Measurements from ENCODE around the gene IFI44. TPM values are rescaled to one million over a fixed set of nuclear protein-coding genes. Genes with fewer than 3 reads are reported as not detected.

Gene IFI44
- total and polyA plus RNA-seq, 4 donors: 5.9 to 17.9 (median 9.7) TPM

DNA sequence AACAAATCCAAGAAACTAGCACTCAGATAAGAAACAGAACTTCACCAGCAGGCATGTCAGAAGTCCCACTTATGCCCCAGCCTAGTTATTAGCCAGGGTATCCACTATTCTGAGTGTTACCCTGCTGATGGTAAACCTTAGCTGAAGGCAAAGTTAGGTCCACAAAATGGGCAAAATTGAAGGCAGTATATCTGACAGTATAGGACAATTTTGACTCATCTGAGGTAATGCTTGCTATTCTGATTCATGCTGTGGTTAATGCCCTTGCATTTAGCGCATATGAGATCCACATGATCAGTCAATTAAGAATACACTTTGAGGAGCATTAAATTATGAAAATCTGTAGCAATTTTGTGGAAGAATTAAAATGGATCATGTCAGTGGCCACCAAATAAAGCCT, 15.1 kb downstream of the IFI44 start:
- no peak for DNase-seq (ENCODE audit: low spot score)
- WGBS: 97% methylated on average over 1 of the region's 1 CpG
- Histone ChIP-seq H3K9ac (ENCODE audit: low read depth in 1 of 2, low read length in 2 of 2) (no peak overlapping the region), H3K27ac (ENCODE audit: low read depth in 1 of 2, low read length in 2 of 2) (no peak overlapping the region), H3K9me3 (ENCODE audit: control insufficient read depth in 4 of 4, low read length in 3 of 4) (no peaks in the 10 kb centered on the region), H3K4me3 (ENCODE audit: low read depth in 1 of 3, low read length in 3 of 3) (no peak overlapping the region), H3K27me3 (ENCODE audit: control insufficient read depth in 4 of 4, insufficient read depth in 4 of 4, low read length in 3 of 4) (no peaks in the 10 kb centered on the region), H3K4me1 (ENCODE audit: control insufficient read depth in 4 of 4, insufficient read depth in 4 of 4, low read length in 3 of 4) (no peaks in the 10 kb centered on the region), H3K36me3 (ENCODE audit: control insufficient read depth in 4 of 4, insufficient read depth in 3 of 4, low read depth in 1 of 4, low read length in 3 of 4) (peaks cover 0 to 26% (median 15%) of the 10 kb centered on the region in 4 donors)
- TF ChIP-seq RAD21 (IDR thresholded peaks at IDR 0.05) (no peak), HNF4G (IDR thresholded peaks at IDR 0.05) (no peak), NR2F2 (IDR thresholded peaks at IDR 0.05) (no peak), SP1 (IDR thresholded peaks at IDR 0.05) (no peak), FOXA2 (IDR thresholded peaks at IDR 0.05) (no peak), TAF1 (conservative IDR thresholded peaks at IDR 0.05) (no peak), RXRA (IDR thresholded peaks at IDR 0.05) (no peak), GABPA (IDR thresholded peaks at IDR 0.05 in 1 of 2, conservative IDR thresholded peaks at IDR 0.05 in 1 of 2) (no peak), HNF4A (conservative IDR thresholded peaks at IDR 0.05) (no peak), EGR1 (IDR thresholded peaks at IDR 0.05; ENCODE audit: low read depth in 2 of 2) (no peak), JUND (IDR thresholded peaks at IDR 0.05) (no peak), YY1 (IDR thresholded peaks at IDR 0.05) (no peak), FOXA1 (IDR thresholded peaks at IDR 0.05) (no peak)
- TF ChIP-seq, protein P1, sequence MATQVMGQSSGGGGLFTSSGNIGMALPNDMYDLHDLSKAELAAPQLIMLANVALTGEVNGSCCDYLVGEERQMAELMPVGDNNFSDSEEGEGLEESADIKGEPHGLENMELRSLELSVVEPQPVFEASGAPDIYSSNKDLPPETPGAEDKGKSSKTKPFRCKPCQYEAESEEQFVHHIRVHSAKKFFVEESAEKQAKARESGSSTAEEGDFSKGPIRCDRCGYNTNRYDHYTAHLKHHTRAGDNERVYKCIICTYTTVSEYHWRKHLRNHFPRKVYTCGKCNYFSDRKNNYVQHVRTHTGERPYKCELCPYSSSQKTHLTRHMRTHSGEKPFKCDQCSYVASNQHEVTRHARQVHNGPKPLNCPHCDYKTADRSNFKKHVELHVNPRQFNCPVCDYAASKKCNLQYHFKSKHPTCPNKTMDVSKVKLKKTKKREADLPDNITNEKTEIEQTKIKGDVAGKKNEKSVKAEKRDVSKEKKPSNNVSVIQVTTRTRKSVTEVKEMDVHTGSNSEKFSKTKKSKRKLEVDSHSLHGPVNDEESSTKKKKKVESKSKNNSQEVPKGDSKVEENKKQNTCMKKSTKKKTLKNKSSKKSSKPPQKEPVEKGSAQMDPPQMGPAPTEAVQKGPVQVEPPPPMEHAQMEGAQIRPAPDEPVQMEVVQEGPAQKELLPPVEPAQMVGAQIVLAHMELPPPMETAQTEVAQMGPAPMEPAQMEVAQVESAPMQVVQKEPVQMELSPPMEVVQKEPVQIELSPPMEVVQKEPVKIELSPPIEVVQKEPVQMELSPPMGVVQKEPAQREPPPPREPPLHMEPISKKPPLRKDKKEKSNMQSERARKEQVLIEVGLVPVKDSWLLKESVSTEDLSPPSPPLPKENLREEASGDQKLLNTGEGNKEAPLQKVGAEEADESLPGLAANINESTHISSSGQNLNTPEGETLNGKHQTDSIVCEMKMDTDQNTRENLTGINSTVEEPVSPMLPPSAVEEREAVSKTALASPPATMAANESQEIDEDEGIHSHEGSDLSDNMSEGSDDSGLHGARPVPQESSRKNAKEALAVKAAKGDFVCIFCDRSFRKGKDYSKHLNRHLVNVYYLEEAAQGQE (IDR thresholded peaks at IDR 0.05): no peak
- TF ChIP-seq, protein P2, sequence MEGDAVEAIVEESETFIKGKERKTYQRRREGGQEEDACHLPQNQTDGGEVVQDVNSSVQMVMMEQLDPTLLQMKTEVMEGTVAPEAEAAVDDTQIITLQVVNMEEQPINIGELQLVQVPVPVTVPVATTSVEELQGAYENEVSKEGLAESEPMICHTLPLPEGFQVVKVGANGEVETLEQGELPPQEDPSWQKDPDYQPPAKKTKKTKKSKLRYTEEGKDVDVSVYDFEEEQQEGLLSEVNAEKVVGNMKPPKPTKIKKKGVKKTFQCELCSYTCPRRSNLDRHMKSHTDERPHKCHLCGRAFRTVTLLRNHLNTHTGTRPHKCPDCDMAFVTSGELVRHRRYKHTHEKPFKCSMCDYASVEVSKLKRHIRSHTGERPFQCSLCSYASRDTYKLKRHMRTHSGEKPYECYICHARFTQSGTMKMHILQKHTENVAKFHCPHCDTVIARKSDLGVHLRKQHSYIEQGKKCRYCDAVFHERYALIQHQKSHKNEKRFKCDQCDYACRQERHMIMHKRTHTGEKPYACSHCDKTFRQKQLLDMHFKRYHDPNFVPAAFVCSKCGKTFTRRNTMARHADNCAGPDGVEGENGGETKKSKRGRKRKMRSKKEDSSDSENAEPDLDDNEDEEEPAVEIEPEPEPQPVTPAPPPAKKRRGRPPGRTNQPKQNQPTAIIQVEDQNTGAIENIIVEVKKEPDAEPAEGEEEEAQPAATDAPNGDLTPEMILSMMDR (IDR thresholded peaks at IDR 0.05; ENCODE audit: low read depth, low read length, missing input control): no peak
- TF ChIP-seq, protein P3, sequence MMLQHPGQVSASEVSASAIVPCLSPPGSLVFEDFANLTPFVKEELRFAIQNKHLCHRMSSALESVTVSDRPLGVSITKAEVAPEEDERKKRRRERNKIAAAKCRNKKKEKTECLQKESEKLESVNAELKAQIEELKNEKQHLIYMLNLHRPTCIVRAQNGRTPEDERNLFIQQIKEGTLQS (IDR thresholded peaks at IDR 0.05): no peak
- TF ChIP-seq, protein P4, sequence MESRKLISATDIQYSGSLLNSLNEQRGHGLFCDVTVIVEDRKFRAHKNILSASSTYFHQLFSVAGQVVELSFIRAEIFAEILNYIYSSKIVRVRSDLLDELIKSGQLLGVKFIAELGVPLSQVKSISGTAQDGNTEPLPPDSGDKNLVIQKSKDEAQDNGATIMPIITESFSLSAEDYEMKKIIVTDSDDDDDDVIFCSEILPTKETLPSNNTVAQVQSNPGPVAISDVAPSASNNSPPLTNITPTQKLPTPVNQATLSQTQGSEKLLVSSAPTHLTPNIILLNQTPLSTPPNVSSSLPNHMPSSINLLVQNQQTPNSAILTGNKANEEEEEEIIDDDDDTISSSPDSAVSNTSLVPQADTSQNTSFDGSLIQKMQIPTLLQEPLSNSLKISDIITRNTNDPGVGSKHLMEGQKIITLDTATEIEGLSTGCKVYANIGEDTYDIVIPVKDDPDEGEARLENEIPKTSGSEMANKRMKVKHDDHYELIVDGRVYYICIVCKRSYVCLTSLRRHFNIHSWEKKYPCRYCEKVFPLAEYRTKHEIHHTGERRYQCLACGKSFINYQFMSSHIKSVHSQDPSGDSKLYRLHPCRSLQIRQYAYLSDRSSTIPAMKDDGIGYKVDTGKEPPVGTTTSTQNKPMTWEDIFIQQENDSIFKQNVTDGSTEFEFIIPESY (IDR thresholded peaks at IDR 0.05): no peak
- TF ChIP-seq, protein P5, sequence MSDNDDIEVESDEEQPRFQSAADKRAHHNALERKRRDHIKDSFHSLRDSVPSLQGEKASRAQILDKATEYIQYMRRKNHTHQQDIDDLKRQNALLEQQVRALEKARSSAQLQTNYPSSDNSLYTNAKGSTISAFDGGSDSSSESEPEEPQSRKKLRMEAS (IDR thresholded peaks at IDR 0.05): no peak
